H1 (cell line): ENCODE measurements around the gene LAMB3. TPM values are rescaled to one million over a fixed set of nuclear protein-coding genes. Genes with fewer than 3 reads are reported as not detected.

Experiments used
- CTCF ChIA-PET: fragments of 300-600 bp; sonication (Branson Sonifier 250); formaldehyde crosslinking; loops from one replicate; lab custom pipeline; 2021; ENCODE audit not compliant: partially characterized antibody; lab: Charles Lee
- POLR2A ChIA-PET: fragments of 300-600 bp; sonication (Branson Sonifier 250); formaldehyde crosslinking; loops from one replicate; lab custom pipeline; 2021; ENCODE audit warnings: inconsistent platforms; ENCODE audit not compliant: partially characterized antibody; lab: Charles Lee
- DNase-seq, 2 experiments: peaks; one replicate each; pipeline versions ENCODE4 v3.0.0 to v3.0.0-alpha.2; 2010 to 2022; ENCODE audit warnings: low spot score in 2 of 2, low read depth in 1 of 2, mixed read lengths in 1 of 2
- FAIRE-seq: peaks from 2 replicates; lab custom pipeline; 2011; peaks lifted over from hg19 to GRCh38; lab: Jason Lieb, UNC
- H2AFZ ChIP-seq: 2 replicates; pipeline ENCODE4 v1.8.1; 2012; ENCODE audit warnings: low read length, inconsistent platforms
- H2AK5ac ChIP-seq: 2 replicates; pipeline ENCODE4 v1.6.1; 2013; ENCODE audit warnings: low read depth, low read length
- H2BK120ac ChIP-seq: replicated peaks from 2 replicates; pipeline ENCODE3; 2013; ENCODE audit warnings: low read depth, low read length, inconsistent platforms
- H2BK12ac ChIP-seq: 2 replicates; pipeline ENCODE4 v1.6.1; 2013; ENCODE audit warnings: low read depth, low read length
- H2BK15ac ChIP-seq: 2 replicates; pipeline ENCODE4 v1.6.1; 2013; ENCODE audit warnings: low read length
- H2BK20ac ChIP-seq: 2 replicates; pipeline ENCODE4 v1.6.1; 2013; ENCODE audit warnings: low read length
- H2BK5ac ChIP-seq: 2 replicates; pipeline ENCODE4 v1.6.1; 2013; ENCODE audit warnings: low read depth, low read length
- H3K14ac ChIP-seq: 2 replicates; pipeline ENCODE4 v1.6.1; 2013; ENCODE audit warnings: inconsistent platforms; ENCODE audit not compliant: insufficient read length
- H3K18ac ChIP-seq: 2 replicates; pipeline ENCODE4 v1.6.1; 2013; ENCODE audit warnings: low read length; ENCODE audit errors: extremely low read depth
- H3K23ac ChIP-seq: 2 replicates; pipeline ENCODE4 v1.6.1; 2013; ENCODE audit warnings: inconsistent platforms; ENCODE audit not compliant: insufficient read length
- H3K23me2 ChIP-seq: 2 replicates; pipeline ENCODE4 v1.6.1; 2013; ENCODE audit warnings: low read depth, low read length
- H3K27ac ChIP-seq: 2 replicates; pipeline ENCODE4 v1.6.1; 2011; ENCODE audit warnings: low read depth, low read length, inconsistent platforms
- H3K27me3 ChIP-seq, 4 experiments: replicated peaks in 1 of 4; 1 replicate in 1 of 4; 2 replicates in 3 of 4; pipeline versions ENCODE4 v1.6.1 to v1.8.1; 2011 to 2013; ENCODE audit warnings: low read length in 3 of 4, mild to moderate bottlenecking in 3 of 4, inconsistent platforms in 2 of 4, mixed read lengths in 2 of 4, moderate library complexity in 1 of 4; ENCODE audit not compliant: control insufficient read depth in 3 of 4, insufficient read depth in 3 of 4; ENCODE audit errors: extremely low read depth in 1 of 4
- H3K36me3 ChIP-seq, 4 experiments: 2 replicates each; pipeline versions ENCODE4 v1.6.1 to v1.8.1; 2011 to 2013; ENCODE audit warnings: mild to moderate bottlenecking in 4 of 4, low read length in 3 of 4, moderate library complexity in 2 of 4, control low read depth in 1 of 4, inconsistent platforms in 1 of 4; ENCODE audit not compliant: insufficient read depth in 4 of 4, control insufficient read depth in 2 of 4
- H3K4ac ChIP-seq: replicated peaks from 2 replicates; pipeline ENCODE3; 2013; ENCODE audit warnings: low read length, low read depth, mixed read lengths, inconsistent platforms; ENCODE audit not compliant: insufficient read length
- H3K4me1 ChIP-seq, 4 experiments: replicated peaks in 1 of 4; 1 replicate in 1 of 4; 2 replicates in 3 of 4; pipeline versions ENCODE4 v1.6.1 to v1.8.1; 2011 to 2013; ENCODE audit warnings: low read length in 3 of 4, inconsistent platforms in 2 of 4, mixed read lengths in 1 of 4; ENCODE audit not compliant: insufficient read depth in 4 of 4, control insufficient read depth in 3 of 4
- H3K4me2 ChIP-seq, 2 experiments: 2 replicates each; pipeline versions ENCODE4 v1.6.1 to v1.8.1; 2011 to 2013; ENCODE audit warnings: low read depth in 2 of 2, low read length in 2 of 2, control low read depth in 1 of 2, inconsistent platforms in 1 of 2, mild to moderate bottlenecking in 1 of 2; ENCODE audit not compliant: insufficient read depth in 1 of 2
- H3K4me3 ChIP-seq, 4 experiments: fragments of 200-600, 300-600 bp in 1 of 4; sonication (generic), shearing (Covaris generic), sonication (Bioruptor Twin) in 1 of 4; 2 replicates each; pipeline versions ENCODE4 v1.5.1 to v1.8.1; 2011 to 2016; ENCODE audit warnings: low read length in 4 of 4, low read depth in 3 of 4, control low read depth in 2 of 4, inconsistent platforms in 2 of 4, mild to moderate bottlenecking in 2 of 4, mixed read lengths in 1 of 4, moderate library complexity in 1 of 4; ENCODE audit not compliant: insufficient read depth in 2 of 4; ENCODE audit errors: extremely low read depth in 1 of 4
- H3K56ac ChIP-seq: replicated peaks from 2 replicates; pipeline ENCODE3; 2013; ENCODE audit warnings: low read depth, mild to moderate bottlenecking, mixed read lengths, low read length, inconsistent platforms; ENCODE audit not compliant: insufficient read length
- H3K79me1 ChIP-seq: 2 replicates; pipeline ENCODE4 v1.6.1; 2013; ENCODE audit warnings: low read depth, low read length, control low read depth
- H3K79me2 ChIP-seq, 2 experiments: 2 replicates each; pipeline versions ENCODE4 v1.6.1 to v1.8.1; 2012 to 2013; ENCODE audit warnings: low read length in 2 of 2, mild to moderate bottlenecking in 2 of 2, inconsistent platforms in 1 of 2; ENCODE audit not compliant: insufficient read depth in 2 of 2, control insufficient read depth in 1 of 2
- H3K9ac ChIP-seq, 4 experiments: replicated peaks in 1 of 4; 1 replicate in 1 of 4; 2 replicates in 3 of 4; pipeline versions ENCODE4 v1.6.1 to v1.8.1; 2011 to 2013; ENCODE audit warnings: low read depth in 3 of 4, low read length in 3 of 4, control low read depth in 2 of 4, mild to moderate bottlenecking in 2 of 4, moderate library complexity in 2 of 4, inconsistent platforms in 1 of 4; ENCODE audit errors: extremely low read depth in 1 of 4
- H3K9me3 ChIP-seq, 2 experiments: 2 replicates each; pipeline versions ENCODE4 v1.6.1 to v1.8.1; 2012 to 2013; ENCODE audit warnings: mild to moderate bottlenecking in 2 of 2, moderate library complexity in 2 of 2, control low read depth in 1 of 2, inconsistent platforms in 1 of 2, low read depth in 1 of 2, low read length in 1 of 2, mixed read lengths in 1 of 2; ENCODE audit not compliant: insufficient read depth in 2 of 2
- H4K20me1 ChIP-seq, 2 experiments: replicated peaks in 1 of 2; 2 replicates each; pipeline versions ENCODE3 to v1.8.1; 2011 to 2013; ENCODE audit warnings: inconsistent platforms in 2 of 2, low read length in 2 of 2, mild to moderate bottlenecking in 1 of 2; ENCODE audit not compliant: insufficient read depth in 2 of 2, control insufficient read depth in 1 of 2
- H4K5ac ChIP-seq: 2 replicates; pipeline ENCODE4 v1.6.1; 2013; ENCODE audit warnings: low read length, low read depth, mixed read lengths, inconsistent platforms; ENCODE audit not compliant: insufficient read length
- H4K8ac ChIP-seq: 2 replicates; pipeline ENCODE4 v1.8.0; 2013; ENCODE audit warnings: mild to moderate bottlenecking, moderate library complexity, low read length, inconsistent platforms; ENCODE audit not compliant: insufficient read depth; ENCODE audit errors: extremely low read depth
- H4K91ac ChIP-seq: replicated peaks from 2 replicates; pipeline ENCODE3; 2013; ENCODE audit warnings: low read length, mixed read lengths, inconsistent platforms; ENCODE audit not compliant: insufficient read length
- CHD2 ChIP-seq: IDR thresholded peaks from 2 replicates; pipeline ENCODE4 v1.6.1; 2012; ENCODE audit warnings: low read length, improper control_type of control experiment
- MAFK ChIP-seq: IDR thresholded peaks from 2 replicates; pipeline ENCODE4 v1.6.1; 2012; ENCODE audit warnings: low read depth, mild to moderate bottlenecking, improper control_type of control experiment, low read length
- PHF8 ChIP-seq: fragments of 200-600 bp; sonication (generic); conservative IDR thresholded peaks from 2 replicates; pipeline ENCODE4 v1.7.1; 2012; ENCODE audit warnings: low read depth, mild to moderate bottlenecking, inconsistent platforms, low read length, moderate library complexity
- RFX5 ChIP-seq: IDR thresholded peaks from 2 replicates; pipeline ENCODE4 v1.6.1; 2011; ENCODE audit warnings: low read depth, low read length, improper control_type of control experiment, borderline replicate concordance
- SAP30 ChIP-seq: fragments of 300-600 bp; sonication (generic); IDR thresholded peaks from 2 replicates; pipeline ENCODE4 v1.7.1; 2012; ENCODE audit warnings: low read length, moderate library complexity, mild to moderate bottlenecking, inconsistent platforms; ENCODE audit not compliant: insufficient read depth, insufficient replicate concordance
- SIRT6 ChIP-seq: IDR thresholded peaks from one replicate; pipeline ENCODE4 v1.7.1; 2012; ENCODE audit warnings: low read length, inconsistent platforms
- WGBS, 2 experiments: shearing (Covaris generic) in 1 of 2; methylation state at CpG; one replicate each; pipeline versions ENCODE4 v1.1.6 to v1.1.7; 2013 to 2015; ENCODE audit warnings: low lambda C conversion rate in 2 of 2, mixed read lengths in 2 of 2, inconsistent platforms in 1 of 2, low coverage in 1 of 2, missing lambda C conversion rate in 1 of 2; ENCODE audit not compliant: insufficient replicate concordance in 2 of 2, insufficient coverage in 1 of 2, insufficient read length in 1 of 2; ENCODE audit errors: extremely low coverage in 1 of 2, missing lambda C conversion rate in 1 of 2; 5-methylcytosine and 5-hydroxymethylcytosine counted together
- polyA plus RNA-seq, 7 experiments: library from polyadenylated mRNA; depleted of rRNA in 3 of 7; stranded (reverse) in 5 of 7; unstranded in 2 of 7; fragments of >200 nt in 5 of 7; fragments of 200-250 nt in 2 of 7; gene quantifications; 1 replicate in 5 of 7; 2 replicates in 1 of 7; 4 replicates in 1 of 7; pipeline versions ENCODE4 v1.2.1 to v1.2.3, GENCODE V29; 2011 to 2013; ENCODE audit warnings: missing spikeins in 2 of 7, mixed read lengths in 2 of 7
- total RNA-seq: library from RNA; stranded (reverse); fragmentation: NEBNext Ultra II Directional; extraction: Animal tissue kit (Norgen Biotek cat#: 25700); gene quantifications from 2 replicates; pipeline ENCODE4 v1.2.1, GENCODE V29; 2021
- TF ChIP-seq, protein P1 (sequence below): IDR thresholded peaks from 2 replicates; pipeline ENCODE4 v1.6.1; 2011; ENCODE audit warnings: low read depth, mild to moderate bottlenecking, low read length; ENCODE audit not compliant: insufficient read depth
- TF ChIP-seq, protein P2 (sequence below): IDR thresholded peaks from 2 replicates; pipeline ENCODE4 v1.6.1; 2012; ENCODE audit warnings: inconsistent platforms

The LAMB3 gene
- total and polyA plus RNA-seq, 2 of the 8 experiments (the other 6 are each of a cell fraction or from before 2014, with no cell fraction given): 0.45 to 0.50 TPM

DNA sequence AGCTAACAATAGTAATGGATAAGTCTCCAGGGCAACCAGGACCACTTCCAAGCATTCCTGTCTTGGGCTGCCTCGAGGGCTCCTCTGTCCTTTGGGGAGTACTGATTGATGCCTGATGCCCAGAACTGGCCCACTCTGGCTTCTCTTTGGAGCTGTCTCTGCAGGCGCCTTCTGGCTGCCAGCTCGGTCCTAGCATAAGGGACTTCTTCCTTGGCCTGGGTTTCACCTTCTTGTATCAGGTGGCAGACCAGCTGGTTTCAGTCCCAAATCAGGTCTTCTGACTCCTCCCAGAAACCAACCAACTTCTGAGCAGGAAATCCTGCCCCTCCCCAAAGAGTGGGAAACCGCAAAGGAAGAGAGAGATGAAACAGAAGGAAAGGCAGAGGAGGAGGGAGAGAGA is 33.6 kb upstream of the LAMB3 start:
- H3K4ac ChIP-seq: no peak overlapping the region
- FAIRE-seq (no peak), DNase-seq (no peak)
- no peak overlapping the region for H3K4me3 ChIP-seq
- H3K9ac ChIP-seq: no peak overlapping the region
- no peak overlapping the region for H3K27ac ChIP-seq
- no peak overlapping the region for H3K23ac ChIP-seq
- TF ChIP-seq, protein P1, sequence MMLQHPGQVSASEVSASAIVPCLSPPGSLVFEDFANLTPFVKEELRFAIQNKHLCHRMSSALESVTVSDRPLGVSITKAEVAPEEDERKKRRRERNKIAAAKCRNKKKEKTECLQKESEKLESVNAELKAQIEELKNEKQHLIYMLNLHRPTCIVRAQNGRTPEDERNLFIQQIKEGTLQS: no peak
- TF ChIP-seq SIRT6: no peak
- no peak for TF ChIP-seq CHD2
- TF ChIP-seq, protein P2, sequence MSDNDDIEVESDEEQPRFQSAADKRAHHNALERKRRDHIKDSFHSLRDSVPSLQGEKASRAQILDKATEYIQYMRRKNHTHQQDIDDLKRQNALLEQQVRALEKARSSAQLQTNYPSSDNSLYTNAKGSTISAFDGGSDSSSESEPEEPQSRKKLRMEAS: no peak
- no peak for TF ChIP-seq SAP30
- no peak for TF ChIP-seq PHF8
- TF ChIP-seq MAFK: no peak
- TF ChIP-seq RFX5: no peak
- H2BK5ac ChIP-seq: no peak overlapping the region
- H3K9me3 ChIP-seq: no peaks in the 10 kb centered on the region
- H2BK12ac ChIP-seq: no peak overlapping the region
- ChIA-PET POLR2A (interaction anchor here (1.0 kb wide), 1 partner anchor 11 kb away, joined by 4 read pairs; the partner anchor contains the start of gene G0S2), CTCF (interaction anchor here (0.8 to 2.2 kb wide), 9 partner anchors 9 to 137 kb away, joined by 3 to 9 read pairs (median 4); no protein-coding TSS in a partner anchor)
- H3K4me2 ChIP-seq: no peak overlapping the region
- no peaks in the 10 kb centered on the region for H3K79me1 ChIP-seq
- H2BK20ac ChIP-seq: no peak overlapping the region
- H4K8ac ChIP-seq: no peak overlapping the region
- no peak overlapping the region for H2AK5ac ChIP-seq
- no peak overlapping the region for H2BK120ac ChIP-seq
- no peak overlapping the region for H3K14ac ChIP-seq
- no peak overlapping the region for H3K18ac ChIP-seq
- H3K23me2 ChIP-seq: no peaks in the 10 kb centered on the region
- H3K56ac ChIP-seq: no peak overlapping the region
- H2BK15ac ChIP-seq: no peak overlapping the region
- no peak overlapping the region for H2AFZ ChIP-seq
- 78% methylated on average over 4 of the region's 4 CpGs; no CpG with 5 or more reads in 1 of the 2 experiments for WGBS, 2 experiments
- no peak overlapping the region for H4K91ac ChIP-seq
- H3K27me3 ChIP-seq: peaks cover 0 to 1% (median 0%) of the 10 kb centered on the region in 4 experiments; a peak in 1 of 7 replicates
- no peaks in the 10 kb centered on the region for H3K4me1 ChIP-seq
- no peaks in the 10 kb centered on the region for H4K20me1 ChIP-seq
- H4K5ac ChIP-seq: no peak overlapping the region
- H3K36me3 ChIP-seq: no peaks in the 10 kb centered on the region
- no peaks in the 10 kb centered on the region for H3K79me2 ChIP-seq
